A375 (cell line): ENCODE results near the gene MPLKIP. TPM values are rescaled to one million over a fixed set of nuclear protein-coding genes. Genes with fewer than 3 reads are reported as not detected.

Source experiments
- small RNA-seq: library from RNA; depleted of rRNA; stranded (forward); fragments of <200 nt; gene quantifications from one replicate; pipeline ENCODE3, GENCODE V24; 2014
- total RNA-seq: library from RNA; depleted of rRNA; stranded (reverse); fragments of >200 nt; shearing (Covaris generic); gene quantifications from 2 replicates; pipeline ENCODE4 v1.2.3, GENCODE V29; 2014; rRNA removed

MPLKIP gene
- total RNA-seq, result 42.5 and 49.0 TPM in 2 replicates

DNA sequence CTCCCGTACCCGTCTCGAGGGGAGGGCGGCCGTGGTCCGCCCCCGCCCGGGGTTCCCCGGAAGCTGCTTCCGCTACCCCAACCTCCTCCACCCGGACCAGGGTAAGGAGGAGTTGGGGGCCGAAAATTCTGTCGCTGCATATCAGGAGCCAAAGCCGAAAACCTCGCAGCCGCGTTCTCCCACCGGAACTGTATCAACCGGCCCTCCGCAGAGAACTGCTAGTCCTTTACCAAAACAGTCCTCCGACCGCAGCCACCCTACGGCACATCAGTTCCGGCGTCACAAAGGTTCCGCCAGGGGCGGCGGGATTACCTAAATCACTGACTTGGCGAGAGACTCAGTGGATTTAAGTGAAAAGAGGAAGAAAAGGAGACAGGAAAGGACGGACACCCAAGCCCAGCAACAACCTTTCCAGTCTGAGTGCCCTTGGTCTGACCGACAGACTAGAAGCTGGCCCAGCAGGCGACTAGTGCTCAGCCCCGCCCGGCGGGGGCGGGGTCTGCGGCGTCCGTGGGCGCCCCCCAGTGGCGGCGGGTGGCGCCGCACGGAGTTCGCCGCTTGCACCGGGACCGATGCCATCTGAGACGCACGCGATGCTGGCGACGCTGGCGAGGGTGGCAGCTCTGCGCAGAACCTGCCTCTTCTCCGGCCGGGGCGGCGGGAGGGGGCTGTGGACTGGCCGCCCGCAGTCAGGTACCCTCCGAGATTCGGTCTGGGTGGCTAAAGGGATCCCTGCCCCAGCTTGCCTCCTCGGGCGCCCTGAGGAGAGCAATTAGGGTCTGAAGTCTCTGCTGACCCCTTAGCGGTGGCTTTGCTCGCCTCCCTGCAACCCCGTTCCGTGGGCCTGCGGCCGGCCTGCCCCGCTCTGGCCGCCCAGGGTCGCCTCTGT lies at the start of gene MPLKIP, which contains the start of gene SUGCT:
Gene MPLKIP, minus strand, starts transcription at position 195 of the 889 bp plus-strand sequence. Its CDS starts 55 bp downstream, at position 140.
Gene SUGCT, plus strand, starts transcription at position 578 of the 889 bp plus-strand sequence.

Small RNAs within 50 kb of the gene (small RNA-seq; reads per million reads assigned to genes)
- gene AC006023.1 (not detected), gene AC006023.2 (not detected)

Other genes with a start within 250 kb of the MPLKIP start
- gene CDK13, start 184.4 kb downstream of the MPLKIP start, total RNA-seq, result 58.1 and 59.3 TPM in 2 replicates
- 5.6 and 6.8 TPM in 2 replicates for gene SUGCT, start 383 bp upstream of the MPLKIP start, total RNA-seq